ENCODE measurements around the gene KCNMA1.
A peak's percentile ranks its signal among the peaks of the same experiment; 100 is the strongest.

Gene KCNMA1

GRCh38 chr10:77159538-77160110 is 478.0 kb downstream of the KCNMA1 start:
- H3K36me3 ChIP-seq: no peaks in the 10 kb centered on the region
- H3K27ac ChIP-seq: no peak overlapping the region
- no peak overlapping the region for H3K4me3 ChIP-seq (ENCODE audit: low read depth in 1 of 2, low read length in 1 of 2)
- no peaks in the 10 kb centered on the region for H3K27me3 ChIP-seq
- peaks cover 17 to 36% of the 10 kb centered on the region in 2 experiments for H3K4me1 ChIP-seq (ENCODE audit: control insufficient read depth in 1 of 2, insufficient read depth in 1 of 2, low read depth in 1 of 2, low read length in 1 of 2)
- no peak for TF ChIP-seq CTCF (IDR thresholded peaks at IDR 0.05)
- no peaks in the 10 kb centered on the region for H3K9me3 ChIP-seq

- TF ChIP-seq CTCF (IDR thresholded peaks at IDR 0.05): no peak
Measured at GRCh38 chr10:77158666-77159065, 478.9 kb downstream of the KCNMA1 start.

GRCh38 chr10:77157248-77158019 is 480.2 kb downstream of the KCNMA1 start:
- Histone ChIP-seq H3K36me3 (no peaks in the 10 kb centered on the region), H3K27ac (no peak overlapping the region), H3K4me1 (ENCODE audit: control insufficient read depth in 1 of 2, insufficient read depth in 1 of 2, low read depth in 1 of 2, low read length in 1 of 2) (peaks cover 17 to 24% of the 10 kb centered on the region in 2 experiments), H3K27me3 (no peaks in the 10 kb centered on the region), H3K4me3 (ENCODE audit: low read depth in 1 of 2, low read length in 1 of 2) (no peak overlapping the region), H3K9me3 (no peaks in the 10 kb centered on the region)
- TF ChIP-seq CTCF (IDR thresholded peaks at IDR 0.05): no peak

More at GRCh38 chr10:77158666-77159065, 478.9 kb downstream of the KCNMA1 start:
- H3K4me3 ChIP-seq (ENCODE audit: low read depth in 1 of 2, low read length in 1 of 2): no peak overlapping the region
- H3K27me3 ChIP-seq: no peaks in the 10 kb centered on the region
- no peaks in the 10 kb centered on the region for H3K36me3 ChIP-seq
- H3K27ac ChIP-seq: peak overlapping the region; percentile 21
- H3K9me3 ChIP-seq: no peaks in the 10 kb centered on the region
- H3K4me1 ChIP-seq (ENCODE audit: control insufficient read depth in 1 of 2, insufficient read depth in 1 of 2, low read depth in 1 of 2, low read length in 1 of 2): peaks cover 17 to 30% of the 10 kb centered on the region in 2 experiments

- TF ChIP-seq CTCF (IDR thresholded peaks at IDR 0.05): no peak
- Histone ChIP-seq H3K27ac (no peak overlapping the region), H3K4me1 (ENCODE audit: control insufficient read depth in 1 of 2, insufficient read depth in 1 of 2, low read depth in 1 of 2, low read length in 1 of 2) (peaks cover 17 to 24% of the 10 kb centered on the region in 2 experiments), H3K4me3 (ENCODE audit: low read depth in 1 of 2, low read length in 1 of 2) (no peak overlapping the region), H3K27me3 (peaks cover 3% of the 10 kb centered on the region), H3K9me3 (no peaks in the 10 kb centered on the region), H3K36me3 (no peaks in the 10 kb centered on the region)
Measured at GRCh38 chr10:77156406-77156879, 481.2 kb downstream of the KCNMA1 start.

- no peak for TF ChIP-seq CTCF (IDR thresholded peaks at IDR 0.05)
- Histone ChIP-seq H3K4me3 (ENCODE audit: low read depth in 1 of 2, low read length in 1 of 2) (no peak overlapping the region), H3K4me1 (ENCODE audit: control insufficient read depth in 1 of 2, insufficient read depth in 1 of 2, low read depth in 1 of 2, low read length in 1 of 2) (no peaks in the 10 kb centered on the region), H3K27ac (no peak overlapping the region), H3K27me3 (peaks cover 35% of the 10 kb centered on the region), H3K36me3 (no peaks in the 10 kb centered on the region), H3K9me3 (no peaks in the 10 kb centered on the region)
Measured at GRCh38 chr10:77152256-77152655, 485.4 kb downstream of the KCNMA1 start.
